CD4-positive, alpha-beta T cell treated with Interleukin-17A for 4 hours (primary cell): ENCODE measurements around the gene SLC25A44.

Source experiments
- DNase-seq: peaks from one replicate; pipeline ENCODE4 v3.0.0-alpha.2; 2020; ENCODE audit warnings: mixed read lengths

Gene SLC25A44

GRCh38 chr1:156244126-156244525 is 50.2 kb downstream of the SLC25A44 start:
- DNase-seq, result no peak

GRCh38 chr1:156244712-156245111 is 50.8 kb downstream of the SLC25A44 start:
- no peak for DNase-seq

GRCh38 chr1:156245451-156246232 is 51.7 kb downstream of the SLC25A44 start:
- peak; percentile 60 for DNase-seq

- no peak for DNase-seq
Measured at GRCh38 chr1:156246241-156246780, 52.4 kb downstream of the SLC25A44 start.

- DNase-seq, result no peak
Measured at GRCh38 chr1:156246781-156247459, 53.0 kb downstream of the SLC25A44 start.

- no peak for DNase-seq
Measured at GRCh38 chr1:156247460-156248322, 53.8 kb downstream of the SLC25A44 start, which contains the start of gene PAQR6. Gene PAQR6 (minus strand): TSS chr1:156248056. CDS start chr1:156246731, 1,325 bp downstream.

GRCh38 chr1:156248323-156248683 is 54.4 kb downstream of the SLC25A44 start:
- no peak for DNase-seq

GRCh38 chr1:156249593-156249992 is 55.7 kb downstream of the SLC25A44 start:
- no peak for DNase-seq

- no peak for DNase-seq
Measured at GRCh38 chr1:156251527-156251926, 57.6 kb downstream of the SLC25A44 start.

GRCh38 chr1:156253634-156254033 is 59.7 kb downstream of the SLC25A44 start:
- no peak for DNase-seq

- no peak for DNase-seq
Measured at GRCh38 chr1:156257711-156258110, 63.8 kb downstream of the SLC25A44 start.

GRCh38 chr1:156258859-156259258 is 65.0 kb downstream of the SLC25A44 start:
- DNase-seq, result no peak

- DNase-seq, result no peak
Measured at GRCh38 chr1:156259805-156260204, 65.9 kb downstream of the SLC25A44 start.

GRCh38 chr1:156260896-156261295 is 67.0 kb downstream of the SLC25A44 start:
- no peak for DNase-seq
